HepG2 (cell line): ENCODE results near the gene MYADML2. TPM values are rescaled to one million over a fixed set of nuclear protein-coding genes. Genes with fewer than 3 reads are reported as not detected.
A peak's percentile ranks its signal among the peaks of the same experiment; 100 is the strongest.

Experiments used
- ATF7 ChIP-seq, 2 experiments: fragments of 450-650 bp in 1 of 2; sonication (generic) in 1 of 2; formaldehyde crosslinking in 1 of 2; IDR thresholded peaks; 2 replicates each; pipeline versions ENCODE4 v1.4.0 to v1.6.1; 2016 to 2020; ENCODE audit warnings: antibody characterized with exemption in 1 of 2, mild to moderate bottlenecking in 1 of 2, missing genetic modification reagents in 1 of 2
- CHD4 ChIP-seq: fragments of 200-600 bp; sonication (generic); IDR thresholded peaks from 2 replicates; pipeline ENCODE4 v1.7.0; 2017; ENCODE audit warnings: mild to moderate bottlenecking, low read length, borderline replicate concordance
- GATAD1 ChIP-seq: IDR thresholded peaks from 2 replicates; pipeline ENCODE4 v1.6.1; 2016; ENCODE audit warnings: missing genetic modification reagents, missing compliant biosample characterization
- HNRNPH1 ChIP-seq: fragments of 200-400 bp; formaldehyde crosslinking; optimal IDR thresholded peaks from 2 replicates; pipeline ENCODE3; 2017; ENCODE audit warnings: mild to moderate bottlenecking, low read depth, low read length
- JUNB ChIP-seq: sonication (generic); formaldehyde crosslinking; IDR thresholded peaks from 2 replicates; pipeline ENCODE4 v1.8.0; 2022; ENCODE audit warnings: missing genetic modification reagents, mild to moderate bottlenecking, borderline replicate concordance
- SOX13 ChIP-seq, 3 experiments: fragments of 450-650 bp in 1 of 3; sonication (generic) in 1 of 3; formaldehyde crosslinking in 1 of 3; IDR thresholded peaks in 2 of 3; conservative IDR thresholded peaks in 1 of 3; 2 replicates each; pipeline versions ENCODE4 v1.5.0 to v1.6.1; 2016 to 2020; ENCODE audit warnings: antibody characterized with exemption in 1 of 3, mild to moderate bottlenecking in 1 of 3, missing compliant biosample characterization in 1 of 3, missing genetic modification reagents in 1 of 3, moderate library complexity in 1 of 3
- TAF15 ChIP-seq: fragments of 200-400 bp; formaldehyde crosslinking; IDR thresholded peaks from one replicate; pipeline ENCODE4 v1.6.1; 2018; ENCODE audit warnings: mild to moderate bottlenecking, low read depth, low read length; ENCODE audit not compliant: poor library complexity, severe bottlenecking
- XRCC5 ChIP-seq: fragments of 200-400 bp; formaldehyde crosslinking; optimal IDR thresholded peaks from 2 replicates; pipeline ENCODE3; 2017; ENCODE audit warnings: mild to moderate bottlenecking, low read length
- ZIK1 ChIP-seq: sonication (generic); formaldehyde crosslinking; IDR thresholded peaks from 2 replicates; pipeline ENCODE4 v1.5.0; 2020; ENCODE audit warnings: mild to moderate bottlenecking, low read depth, missing genetic modification reagents, borderline replicate concordance
- ZNF234 ChIP-seq: sonication (generic); formaldehyde crosslinking; conservative IDR thresholded peaks from 2 replicates; pipeline ENCODE4 v1.5.1; 2020; ENCODE audit warnings: mild to moderate bottlenecking, missing genetic modification reagents
- ZNF577 ChIP-seq: sonication (generic); formaldehyde crosslinking; IDR thresholded peaks from 2 replicates; pipeline ENCODE4 v1.4.0; 2020; ENCODE audit warnings: mild to moderate bottlenecking, low read depth, missing genetic modification reagents, borderline replicate concordance
- ZNF598 ChIP-seq: sonication (generic); formaldehyde crosslinking; IDR thresholded peaks from 2 replicates; pipeline ENCODE4 v1.5.1; 2020; ENCODE audit warnings: mild to moderate bottlenecking, missing genetic modification reagents, borderline replicate concordance
- polyA plus RNA-seq, 8 experiments: library from polyadenylated mRNA; depleted of rRNA in 3 of 8; stranded (reverse) in 7 of 8; unstranded in 1 of 8; fragments of >200 nt; fragmentation: Illumina TruSeq in 4 of 8; extraction: Trizol in 4 of 8; gene quantifications; 2 replicates each; pipeline versions ENCODE4 v1.2.1 to v1.2.3, GENCODE V29; 2011 to 2016; ENCODE audit warnings: low read depth in 4 of 8, missing spikeins in 1 of 8, mixed read lengths in 1 of 8; ENCODE audit not compliant: insufficient read depth in 1 of 8
- total RNA-seq, 5 experiments: library from RNA; depleted of rRNA; stranded (reverse); fragments of >200 nt; fragmentation: Illumina TruSeq; extraction: Trizol; gene quantifications; 2 replicates each; pipeline ENCODE4 v1.2.3, GENCODE V29; 2016; ENCODE audit warnings: low read depth in 1 of 5
- TF ChIP-seq, protein P1 (sequence below): sonication (generic); formaldehyde crosslinking; IDR thresholded peaks from 2 replicates; pipeline ENCODE4 v1.4.0; 2020; ENCODE audit warnings: missing genetic modification reagents
- TF ChIP-seq, protein P2 (sequence below): sonication (generic); formaldehyde crosslinking; IDR thresholded peaks from 2 replicates; pipeline ENCODE4 v1.4.0; 2020; ENCODE audit warnings: missing genetic modification reagents
- TF ChIP-seq, protein P3 (sequence below), 2 experiments: IDR thresholded peaks; 2 replicates each; pipeline ENCODE4 v1.6.1; 2011 to 2012; ENCODE audit warnings: low read length in 2 of 2, borderline replicate concordance in 1 of 2, low read depth in 1 of 2, mild to moderate bottlenecking in 1 of 2, moderate library complexity in 1 of 2
- TF ChIP-seq, protein P4 (sequence below): sonication (generic); formaldehyde crosslinking; IDR thresholded peaks from 2 replicates; pipeline ENCODE4 v1.5.0; 2020; ENCODE audit warnings: missing genetic modification reagents, mild to moderate bottlenecking, borderline replicate concordance
- TF ChIP-seq, protein P5 (sequence below): sonication (generic); formaldehyde crosslinking; IDR thresholded peaks from 2 replicates; pipeline ENCODE4 v1.9.0; 2021; ENCODE audit warnings: missing genetic modification reagents, borderline replicate concordance

MYADML2 gene
- total and polyA plus RNA-seq, 2 of the 13 experiments (the other 11 are each of a cell fraction or from before 2014, with no cell fraction given), result not detected

DNA sequence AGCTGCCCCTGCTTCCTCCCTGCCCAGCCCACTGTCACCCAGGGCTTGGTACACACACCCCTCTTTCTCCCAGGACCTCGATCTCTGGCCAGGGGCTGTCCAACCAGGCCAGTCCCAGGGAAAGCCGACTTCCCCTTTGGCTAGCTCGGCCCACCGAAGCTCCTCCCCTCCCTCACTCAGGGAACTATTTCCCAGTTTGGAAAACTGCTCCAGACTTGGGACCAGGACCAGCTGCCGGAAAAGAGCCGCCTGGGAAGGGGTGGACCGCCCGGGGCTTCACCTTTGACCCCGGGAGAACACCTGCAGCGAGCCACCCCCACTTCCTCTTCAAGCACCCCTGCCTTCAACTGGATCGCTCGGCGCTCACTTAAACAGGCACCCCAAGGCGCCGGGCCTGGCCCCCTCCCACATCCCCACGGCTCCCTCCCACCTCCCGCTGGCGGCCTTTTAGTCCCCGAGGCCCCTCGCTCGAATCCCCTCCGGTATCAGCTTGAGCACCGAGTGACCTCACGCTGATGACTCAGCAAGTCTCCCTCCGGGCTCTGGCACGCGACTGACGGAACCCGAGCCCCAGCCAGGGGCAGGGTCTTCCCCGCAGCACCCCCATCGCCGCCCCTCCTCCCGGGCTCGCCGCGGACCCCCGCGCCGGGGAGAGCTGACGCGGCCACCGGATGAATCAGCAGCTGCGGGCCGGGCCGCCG is 20.4 kb downstream of the MYADML2 start (continued):
- TF ChIP-seq, protein P1, sequence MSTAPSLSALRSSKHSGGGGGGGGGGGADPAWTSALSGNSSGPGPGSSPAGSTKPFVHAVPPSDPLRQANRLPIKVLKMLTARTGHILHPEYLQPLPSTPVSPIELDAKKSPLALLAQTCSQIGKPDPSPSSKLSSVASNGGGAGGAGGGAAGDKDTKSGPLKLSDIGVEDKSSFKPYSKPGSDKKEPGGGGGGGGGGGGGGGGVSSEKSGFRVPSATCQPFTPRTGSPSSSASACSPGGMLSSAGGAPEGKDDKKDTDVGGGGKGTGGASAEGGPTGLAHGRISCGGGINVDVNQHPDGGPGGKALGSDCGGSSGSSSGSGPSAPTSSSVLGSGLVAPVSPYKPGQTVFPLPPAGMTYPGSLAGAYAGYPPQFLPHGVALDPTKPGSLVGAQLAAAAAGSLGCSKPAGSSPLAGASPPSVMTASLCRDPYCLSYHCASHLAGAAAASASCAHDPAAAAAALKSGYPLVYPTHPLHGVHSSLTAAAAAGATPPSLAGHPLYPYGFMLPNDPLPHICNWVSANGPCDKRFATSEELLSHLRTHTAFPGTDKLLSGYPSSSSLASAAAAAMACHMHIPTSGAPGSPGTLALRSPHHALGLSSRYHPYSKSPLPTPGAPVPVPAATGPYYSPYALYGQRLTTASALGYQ (CRISPR knock-in tag), result peak; percentile 53; the same call in 1 of the 2 replicates
- TF ChIP-seq XRCC5, result peak; percentile 54
- TF ChIP-seq SOX13 (IDR thresholded peaks at IDR 0.05), result 0 out of 2 replicates have a peak, but pooled peaks have one; percentile 5
- peak in 1 of 2 experiments; percentile 18; a peak in 1 of 4 replicates for TF ChIP-seq SOX13 (CRISPR knock-in tag; conservative IDR thresholded peaks at IDR 0.05 in 1 of 2, IDR thresholded peaks at IDR 0.05 in 1 of 2)
- TF ChIP-seq ZNF234 (CRISPR knock-in tag), result no peak
- no peak for TF ChIP-seq CHD4
- TF ChIP-seq TAF15, result peak; percentile 71
- TF ChIP-seq GATAD1 (CRISPR knock-in tag), result peak; percentile 27; the same call in 1 of the 2 replicates
- TF ChIP-seq, protein P2, sequence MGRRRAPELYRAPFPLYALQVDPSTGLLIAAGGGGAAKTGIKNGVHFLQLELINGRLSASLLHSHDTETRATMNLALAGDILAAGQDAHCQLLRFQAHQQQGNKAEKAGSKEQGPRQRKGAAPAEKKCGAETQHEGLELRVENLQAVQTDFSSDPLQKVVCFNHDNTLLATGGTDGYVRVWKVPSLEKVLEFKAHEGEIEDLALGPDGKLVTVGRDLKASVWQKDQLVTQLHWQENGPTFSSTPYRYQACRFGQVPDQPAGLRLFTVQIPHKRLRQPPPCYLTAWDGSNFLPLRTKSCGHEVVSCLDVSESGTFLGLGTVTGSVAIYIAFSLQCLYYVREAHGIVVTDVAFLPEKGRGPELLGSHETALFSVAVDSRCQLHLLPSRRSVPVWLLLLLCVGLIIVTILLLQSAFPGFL (CRISPR knock-in tag), result no peak
- no peak for TF ChIP-seq ATF7 (IDR thresholded peaks at IDR 0.05)
- peak; percentile 29; the same call in 1 of the 2 replicates for TF ChIP-seq ATF7 (CRISPR knock-in tag; IDR thresholded peaks at IDR 0.05)
- TF ChIP-seq JUNB (CRISPR knock-in tag), result no peak
- TF ChIP-seq HNRNPH1, result no peak
- TF ChIP-seq, protein P3, sequence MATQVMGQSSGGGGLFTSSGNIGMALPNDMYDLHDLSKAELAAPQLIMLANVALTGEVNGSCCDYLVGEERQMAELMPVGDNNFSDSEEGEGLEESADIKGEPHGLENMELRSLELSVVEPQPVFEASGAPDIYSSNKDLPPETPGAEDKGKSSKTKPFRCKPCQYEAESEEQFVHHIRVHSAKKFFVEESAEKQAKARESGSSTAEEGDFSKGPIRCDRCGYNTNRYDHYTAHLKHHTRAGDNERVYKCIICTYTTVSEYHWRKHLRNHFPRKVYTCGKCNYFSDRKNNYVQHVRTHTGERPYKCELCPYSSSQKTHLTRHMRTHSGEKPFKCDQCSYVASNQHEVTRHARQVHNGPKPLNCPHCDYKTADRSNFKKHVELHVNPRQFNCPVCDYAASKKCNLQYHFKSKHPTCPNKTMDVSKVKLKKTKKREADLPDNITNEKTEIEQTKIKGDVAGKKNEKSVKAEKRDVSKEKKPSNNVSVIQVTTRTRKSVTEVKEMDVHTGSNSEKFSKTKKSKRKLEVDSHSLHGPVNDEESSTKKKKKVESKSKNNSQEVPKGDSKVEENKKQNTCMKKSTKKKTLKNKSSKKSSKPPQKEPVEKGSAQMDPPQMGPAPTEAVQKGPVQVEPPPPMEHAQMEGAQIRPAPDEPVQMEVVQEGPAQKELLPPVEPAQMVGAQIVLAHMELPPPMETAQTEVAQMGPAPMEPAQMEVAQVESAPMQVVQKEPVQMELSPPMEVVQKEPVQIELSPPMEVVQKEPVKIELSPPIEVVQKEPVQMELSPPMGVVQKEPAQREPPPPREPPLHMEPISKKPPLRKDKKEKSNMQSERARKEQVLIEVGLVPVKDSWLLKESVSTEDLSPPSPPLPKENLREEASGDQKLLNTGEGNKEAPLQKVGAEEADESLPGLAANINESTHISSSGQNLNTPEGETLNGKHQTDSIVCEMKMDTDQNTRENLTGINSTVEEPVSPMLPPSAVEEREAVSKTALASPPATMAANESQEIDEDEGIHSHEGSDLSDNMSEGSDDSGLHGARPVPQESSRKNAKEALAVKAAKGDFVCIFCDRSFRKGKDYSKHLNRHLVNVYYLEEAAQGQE (IDR thresholded peaks at IDR 0.05; ENCODE audit: borderline replicate concordance in 1 of 2, low read depth in 1 of 2, low read length in 2 of 2), result 0 out of 4 replicates have a peak, but pooled peaks of 1 of the 2 experiments have one; percentile 43
- TF ChIP-seq, protein P4, sequence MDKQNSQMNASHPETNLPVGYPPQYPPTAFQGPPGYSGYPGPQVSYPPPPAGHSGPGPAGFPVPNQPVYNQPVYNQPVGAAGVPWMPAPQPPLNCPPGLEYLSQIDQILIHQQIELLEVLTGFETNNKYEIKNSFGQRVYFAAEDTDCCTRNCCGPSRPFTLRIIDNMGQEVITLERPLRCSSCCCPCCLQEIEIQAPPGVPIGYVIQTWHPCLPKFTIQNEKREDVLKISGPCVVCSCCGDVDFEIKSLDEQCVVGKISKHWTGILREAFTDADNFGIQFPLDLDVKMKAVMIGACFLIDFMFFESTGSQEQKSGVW (CRISPR knock-in tag), result no peak
- TF ChIP-seq ZNF577 (CRISPR knock-in tag), result no peak
- TF ChIP-seq ZNF598 (CRISPR knock-in tag), result peak; percentile 79; the same call in 1 of the 2 replicates
- no peak for TF ChIP-seq ZIK1 (CRISPR knock-in tag)
- TF ChIP-seq, protein P5, sequence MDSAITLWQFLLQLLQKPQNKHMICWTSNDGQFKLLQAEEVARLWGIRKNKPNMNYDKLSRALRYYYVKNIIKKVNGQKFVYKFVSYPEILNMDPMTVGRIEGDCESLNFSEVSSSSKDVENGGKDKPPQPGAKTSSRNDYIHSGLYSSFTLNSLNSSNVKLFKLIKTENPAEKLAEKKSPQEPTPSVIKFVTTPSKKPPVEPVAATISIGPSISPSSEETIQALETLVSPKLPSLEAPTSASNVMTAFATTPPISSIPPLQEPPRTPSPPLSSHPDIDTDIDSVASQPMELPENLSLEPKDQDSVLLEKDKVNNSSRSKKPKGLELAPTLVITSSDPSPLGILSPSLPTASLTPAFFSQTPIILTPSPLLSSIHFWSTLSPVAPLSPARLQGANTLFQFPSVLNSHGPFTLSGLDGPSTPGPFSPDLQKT (CRISPR knock-in tag), result no peak
